ENCODE results near the gene CHCHD4.

CHCHD4 gene

GRCh38 chr3:14110699-14111098 lies 14.0 kb downstream of the CHCHD4 start:
- TF ChIP-seq REST (IDR thresholded peaks at IDR 0.05; ENCODE audit: insufficient read depth in 1 of 2, low read depth in 2 of 2, low read length in 2 of 2) (no peak), FOXP2 (optimal IDR thresholded peaks at IDR 0.05; ENCODE audit: borderline replicate concordance, extremely low read depth, extremely low read length, insufficient read depth) (no peak), POLR2AphosphoS5 (IDR thresholded peaks at IDR 0.05; ENCODE audit: low read depth, low read length) (no peak), SIN3A (IDR thresholded peaks at IDR 0.05; ENCODE audit: borderline replicate concordance, insufficient read depth, low read length) (no peak), TAF1 (IDR thresholded peaks at IDR 0.05; ENCODE audit: borderline replicate concordance, insufficient read depth, low read length) (no peak)

- TF ChIP-seq REST (IDR thresholded peaks at IDR 0.05; ENCODE audit: insufficient read depth in 1 of 2, low read depth in 2 of 2, low read length in 2 of 2) (no peak), SIN3A (IDR thresholded peaks at IDR 0.05; ENCODE audit: borderline replicate concordance, insufficient read depth, low read length) (no peak), POLR2AphosphoS5 (IDR thresholded peaks at IDR 0.05; ENCODE audit: low read depth, low read length) (no peak), FOXP2 (optimal IDR thresholded peaks at IDR 0.05; ENCODE audit: borderline replicate concordance, extremely low read depth, extremely low read length, insufficient read depth) (no peak), TAF1 (IDR thresholded peaks at IDR 0.05; ENCODE audit: borderline replicate concordance, insufficient read depth, low read length) (no peak)
Observed at GRCh38 chr3:14097616-14098391, 26.9 kb downstream of the CHCHD4 start.

- no peak for TF ChIP-seq SIN3A (IDR thresholded peaks at IDR 0.05; ENCODE audit: borderline replicate concordance, insufficient read depth, low read length)
- TF ChIP-seq TAF1 (IDR thresholded peaks at IDR 0.05; ENCODE audit: borderline replicate concordance, insufficient read depth, low read length): no peak
- TF ChIP-seq REST (IDR thresholded peaks at IDR 0.05; ENCODE audit: insufficient read depth in 1 of 2, low read depth in 2 of 2, low read length in 2 of 2): no peak
- TF ChIP-seq FOXP2 (optimal IDR thresholded peaks at IDR 0.05; ENCODE audit: borderline replicate concordance, extremely low read depth, extremely low read length, insufficient read depth): no peak
- no peak for TF ChIP-seq POLR2AphosphoS5 (IDR thresholded peaks at IDR 0.05; ENCODE audit: low read depth, low read length)
Observed at GRCh38 chr3:14096742-14097141, 27.9 kb downstream of the CHCHD4 start.

- TF ChIP-seq TAF1 (IDR thresholded peaks at IDR 0.05; ENCODE audit: borderline replicate concordance, insufficient read depth, low read length) (no peak), FOXP2 (optimal IDR thresholded peaks at IDR 0.05; ENCODE audit: borderline replicate concordance, extremely low read depth, extremely low read length, insufficient read depth) (no peak), SIN3A (IDR thresholded peaks at IDR 0.05; ENCODE audit: borderline replicate concordance, insufficient read depth, low read length) (no peak), REST (IDR thresholded peaks at IDR 0.05; ENCODE audit: insufficient read depth in 1 of 2, low read depth in 2 of 2, low read length in 2 of 2) (no peak), POLR2AphosphoS5 (IDR thresholded peaks at IDR 0.05; ENCODE audit: low read depth, low read length) (no peak)
Observed at GRCh38 chr3:14093831-14094230, 30.8 kb downstream of the CHCHD4 start.

Measured in PFSK-1 (cell line).